Heart left ventricle (tissue), 16 donors: ENCODE data around the gene TMEM132D. TPM values are rescaled to one million over a fixed set of nuclear protein-coding genes. Genes with fewer than 3 reads are reported as not detected.

ENCODE experiments used
- ATAC-seq, 4 donors: fragments of 200-7000 bp; cut with Tn5 transposase; one replicate each; pipeline ENCODE4 v1.9.1; 2020 to 2022; ENCODE audit warnings: moderate library complexity in 4 of 4, mild to moderate bottlenecking in 3 of 4, moderate number of reproducible peaks in 1 of 4
- DNase-seq, 5 donors: peaks; one replicate each; pipeline ENCODE4 v3.0.0-alpha.2; 2020
- H3K27ac ChIP-seq, 12 donors: fragments of 200-600 bp; sonication (generic) in 4 of 12; one replicate each; pipeline versions ENCODE4 v1.5.0 to v1.8.0; 2016 to 2022; ENCODE audit warnings: mild to moderate bottlenecking in 2 of 12
- H3K27me3 ChIP-seq, 9 donors: fragments of 200-600 bp; sonication (generic) in 2 of 9; one replicate each; pipeline versions ENCODE4 v1.5.1 to v1.8.0; 2016 to 2022; ENCODE audit warnings: mild to moderate bottlenecking in 3 of 9
- H3K36me3 ChIP-seq, 9 donors: fragments of 200-600 bp; sonication (generic) in 2 of 9; one replicate each; pipeline versions ENCODE4 v1.5.0 to v1.8.0; 2018 to 2022; ENCODE audit warnings: mild to moderate bottlenecking in 2 of 9
- H3K4me1 ChIP-seq, 12 donors: fragments of 200-600 bp; sonication (generic) in 4 of 12; one replicate each; pipeline versions ENCODE4 v1.5.0 to v1.8.0; 2016 to 2022; ENCODE audit warnings: mild to moderate bottlenecking in 3 of 12
- H3K4me3 ChIP-seq, 12 donors: fragments of 200-600 bp; sonication (generic) in 4 of 12; one replicate each; pipeline versions ENCODE4 v1.5.0 to v1.8.0; 2017 to 2022; ENCODE audit warnings: mild to moderate bottlenecking in 9 of 12, moderate library complexity in 4 of 12
- H3K9me3 ChIP-seq, 12 donors: fragments of 200-600 bp; sonication (generic) in 4 of 12; one replicate each; pipeline versions ENCODE4 v1.5.0 to v1.8.0; 2016 to 2022; ENCODE audit warnings: mild to moderate bottlenecking in 1 of 12
- CTCF ChIP-seq, 12 donors: fragments of 200-600 bp; sonication (generic) in 4 of 12; IDR thresholded peaks; one replicate each; pipeline versions ENCODE4 v1.5.0 to v1.8.0; 2018 to 2022; ENCODE audit warnings: antibody characterized with exemption in 12 of 12, mild to moderate bottlenecking in 5 of 12
- POLR2A ChIP-seq, 2 donors: fragments of 450-650 bp; IDR thresholded peaks; one replicate each; pipeline ENCODE4 v1.6.1; 2017; ENCODE audit warnings: antibody characterized with exemption in 2 of 2, mild to moderate bottlenecking in 2 of 2, moderate library complexity in 2 of 2
- WGBS, 4 donors: extraction: QIAGEN DNeasy Blood & Tissue Kit in 2 of 4; methylation state at CpG; one replicate each; pipeline versions ENCODE4 v1.1.5 to v1.1.7; 2013 to 2018; 5-methylcytosine and 5-hydroxymethylcytosine counted together
- intact Hi-C, 10 donors: fragments of 100-400 bp; cut with DNase I; formaldehyde crosslinking; loops; one replicate each; pipeline versions ENCODE4 v1.11.1 to v1.14.2; 2022
- polyA plus RNA-seq, 2 donors: library from polyadenylated mRNA; stranded (reverse); fragments of 200-250 nt; gene quantifications; one replicate each; pipeline ENCODE4 v1.2.3, GENCODE V29; 2013
- total RNA-seq, 9 donors: library from RNA; depleted of rRNA in 2 of 9; stranded (reverse); fragments of >200 nt in 2 of 9; fragmentation: NEBNext Ultra II Directional in 3 of 9; extraction: Animal tissue kit (Norgen Biotek cat#: 25700) in 3 of 9; gene quantifications; one replicate each; pipeline versions ENCODE4 v1.1.0 to v1.2.4, GENCODE V29; 2016 to 2023
- donor health status: ischemic (EF 13 %, LVEDD 7.1; RV severe dilation, severe dysfunction).
- donor health status: healthy with polysubstance abuse.
- donor health status: DM: no; HTN: yes; CAD: no.
- donor health status: DM: no; HTN: no; CAD: no.
- donor health status: ischemic (EF 25% LVEDD 6.9; RV normal size, moderate dysfunction).
- donor health status: ischemic (EF 25% LVEDD 5.7; RV mildly dilated, moderate dysfunction).
- donor health status: healthy.
- donor health status: DM: yes; HTN: yes; CAD: no.
- donor health status: ischemic (EF 35%, LVEDD 5.7; RV mildly dilated, moderate dysfunction).
- donor health status: nonischemic (EF 11% LVEDD 7.7; RV severe dilation, severe dysfunction).
- donor health status: DM: yes; HTN: yes; CAD: no.
- donor health status: PGD.
- donor health status: ischemic (EF 29% LVEDD 5.4; RV normal size, mild dysfunction).
- donor health status: nonischemic (EF 23%, LVEDD 6.1; RV moderate dilation, normal function).

Gene TMEM132D
- total and polyA plus RNA-seq, 11 donors: not detected

- ATAC-seq (no peak), DNase-seq (no peak)
- Histone ChIP-seq H3K4me3 (no peak overlapping the region), H3K27me3 (no peaks in the 10 kb centered on the region), H3K36me3 (no peaks in the 10 kb centered on the region), H3K9me3 (peaks cover 0 to 21% (median 0%) of the 10 kb centered on the region in 12 donors), H3K4me1 (no peaks in the 10 kb centered on the region), H3K27ac (no peak overlapping the region)
- 53 to 59% (median 58%) methylated on average over 4 of the region's 4 CpGs for WGBS, 4 donors
- intact Hi-C loops: no loop called here
- no peak for TF ChIP-seq CTCF (IDR thresholded peaks at IDR 0.05)
- no peak for TF ChIP-seq POLR2A (IDR thresholded peaks at IDR 0.05)
Measured at GRCh38 chr12:129312048-129312447, 591.8 kb downstream of the TMEM132D start.

GRCh38 chr12:129310346-129310745, 593.5 kb downstream of the TMEM132D start:
- ATAC-seq: no peak
- intact Hi-C loops: no loop called here

GRCh38 chr12:129305851-129306250, 598.0 kb downstream of the TMEM132D start:
- H3K9me3 ChIP-seq: peaks cover 0 to 4% (median 0%) of the 10 kb centered on the region in 12 donors
- WGBS, 4 donors: 71 to 78% (median 74%) methylated on average over 4 of the region's 4 CpGs
- H3K4me3 ChIP-seq: no peak overlapping the region
- H3K27ac ChIP-seq: no peak overlapping the region
- DNase-seq (no peak), ATAC-seq (no peak)
- no peaks in the 10 kb centered on the region for H3K36me3 ChIP-seq
- no peaks in the 10 kb centered on the region for H3K4me1 ChIP-seq
- no peaks in the 10 kb centered on the region for H3K27me3 ChIP-seq
- TF ChIP-seq POLR2A (IDR thresholded peaks at IDR 0.05) (no peak), CTCF (IDR thresholded peaks at IDR 0.05) (no peak)
- intact Hi-C loops: no loop called here

More at GRCh38 chr12:129310346-129310745, 593.5 kb downstream of the TMEM132D start:
- TF ChIP-seq CTCF (IDR thresholded peaks at IDR 0.05) (no peak), POLR2A (IDR thresholded peaks at IDR 0.05) (no peak)
- H3K27me3 ChIP-seq: no peaks in the 10 kb centered on the region
- no peaks in the 10 kb centered on the region for H3K4me1 ChIP-seq
- H3K27ac ChIP-seq: no peak overlapping the region
- H3K9me3 ChIP-seq: peaks cover 0 to 16% (median 0%) of the 10 kb centered on the region in 12 donors
- no peak for DNase-seq
- no peaks in the 10 kb centered on the region for H3K36me3 ChIP-seq
- no peak overlapping the region for H3K4me3 ChIP-seq
- WGBS, 4 donors: 69 to 78% (median 74%) methylated on average over 2 of the region's 2 CpGs

- DNase-seq (no peak), ATAC-seq (no peak)
- Histone ChIP-seq H3K4me1 (no peaks in the 10 kb centered on the region), H3K36me3 (no peaks in the 10 kb centered on the region), H3K27me3 (no peaks in the 10 kb centered on the region), H3K9me3 (peaks cover 0 to 4% (median 0%) of the 10 kb centered on the region in 12 donors), H3K4me3 (no peak overlapping the region), H3K27ac (no peak overlapping the region)
- TF ChIP-seq POLR2A (IDR thresholded peaks at IDR 0.05) (no peak), CTCF (IDR thresholded peaks at IDR 0.05) (no peak)
- 71 to 76% (median 73%) methylated on average over 7 of the region's 7 CpGs for WGBS, 4 donors
- intact Hi-C loops: no loop called here
Measured at GRCh38 chr12:129304529-129304928, 599.3 kb downstream of the TMEM132D start.
